Measurements from ENCODE around the gene MCAM. TPM values are rescaled to one million over a fixed set of nuclear protein-coding genes. Genes with fewer than 3 reads are reported as not detected.

MCAM gene
- total and polyA plus RNA-seq, 2 of the 8 experiments (the other 6 are each of a cell fraction or from before 2014, with no cell fraction given) = 22.4 to 32.2 TPM

GRCh38 chr11:119284344-119285157 lies 32.4 kb downstream of the MCAM start:
- H3K27ac ChIP-seq (ENCODE audit: low read depth, low read length) = no peak overlapping the region
- POLR2A ChIA-PET (ENCODE audit: partially characterized antibody) = interaction anchor here (0.6 to 1.5 kb wide), 6 partner anchors 16 to 201 kb away, joined by 3 to 5 read pairs (median 4); no protein-coding TSS in a partner anchor
- no peak for TF ChIP-seq TEAD4 (IDR thresholded peaks at IDR 0.05; ENCODE audit: low read depth, low read length)
- TF ChIP-seq BRCA1 (IDR thresholded peaks at IDR 0.05; ENCODE audit: low read depth, low read length) = no peak
- no peak for TF ChIP-seq CBX8 (IDR thresholded peaks at IDR 0.05; ENCODE audit: borderline replicate concordance, low read depth, low read length)
- TF ChIP-seq EZH2 (IDR thresholded peaks at IDR 0.05; ENCODE audit: low read depth, low read length, severe bottlenecking) = no peak
- no peak for TF ChIP-seq CREB1 (IDR thresholded peaks at IDR 0.05)
- TF ChIP-seq PHF8 (conservative IDR thresholded peaks at IDR 0.05; ENCODE audit: low read depth, low read length) = no peak
- TF ChIP-seq BCL11A (IDR thresholded peaks at IDR 0.05; ENCODE audit: low read depth in 2 of 2, low read length in 2 of 2) = no peak
- TF ChIP-seq, protein P1, sequence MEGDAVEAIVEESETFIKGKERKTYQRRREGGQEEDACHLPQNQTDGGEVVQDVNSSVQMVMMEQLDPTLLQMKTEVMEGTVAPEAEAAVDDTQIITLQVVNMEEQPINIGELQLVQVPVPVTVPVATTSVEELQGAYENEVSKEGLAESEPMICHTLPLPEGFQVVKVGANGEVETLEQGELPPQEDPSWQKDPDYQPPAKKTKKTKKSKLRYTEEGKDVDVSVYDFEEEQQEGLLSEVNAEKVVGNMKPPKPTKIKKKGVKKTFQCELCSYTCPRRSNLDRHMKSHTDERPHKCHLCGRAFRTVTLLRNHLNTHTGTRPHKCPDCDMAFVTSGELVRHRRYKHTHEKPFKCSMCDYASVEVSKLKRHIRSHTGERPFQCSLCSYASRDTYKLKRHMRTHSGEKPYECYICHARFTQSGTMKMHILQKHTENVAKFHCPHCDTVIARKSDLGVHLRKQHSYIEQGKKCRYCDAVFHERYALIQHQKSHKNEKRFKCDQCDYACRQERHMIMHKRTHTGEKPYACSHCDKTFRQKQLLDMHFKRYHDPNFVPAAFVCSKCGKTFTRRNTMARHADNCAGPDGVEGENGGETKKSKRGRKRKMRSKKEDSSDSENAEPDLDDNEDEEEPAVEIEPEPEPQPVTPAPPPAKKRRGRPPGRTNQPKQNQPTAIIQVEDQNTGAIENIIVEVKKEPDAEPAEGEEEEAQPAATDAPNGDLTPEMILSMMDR (IDR thresholded peaks at IDR 0.05; ENCODE audit: control extremely low read depth in 1 of 3, insufficient read depth in 1 of 3, low read depth in 1 of 3, low read length in 3 of 3) = peak in 2 of 3 experiments; percentile 38 to 44; a peak in 2 of 4 replicates
- TF ChIP-seq SIX5 (IDR thresholded peaks at IDR 0.05; ENCODE audit: low read depth, low read length) = no peak
- no peak for TF ChIP-seq BACH1 (IDR thresholded peaks at IDR 0.05; ENCODE audit: low read length)

More at GRCh38 chr11:119284344-119285157, 32.4 kb downstream of the MCAM start:
- Histone ChIP-seq H3K18ac (ENCODE audit: extremely low read depth, low read length) (no peak overlapping the region), H4K8ac (ENCODE audit: extremely low read depth, insufficient read depth, low read length) (no peak overlapping the region), H2BK15ac (ENCODE audit: low read length) (no peak overlapping the region), H3K79me2 (ENCODE audit: control insufficient read depth in 1 of 2, insufficient read depth in 2 of 2, low read length in 2 of 2) (no peaks in the 10 kb centered on the region), H3K79me1 (ENCODE audit: low read depth, low read length) (peaks cover 3% of the 10 kb centered on the region; the same call in 1 of the 2 replicates), H4K20me1 (replicated peaks in 1 of 2; ENCODE audit: control insufficient read depth in 1 of 2, insufficient read depth in 2 of 2, low read length in 2 of 2) (peaks cover 0 to 3% of the 10 kb centered on the region in 2 experiments), H2BK120ac (replicated peaks; ENCODE audit: low read depth, low read length) (no peak overlapping the region), H4K91ac (replicated peaks; ENCODE audit: insufficient read length, low read length) (no peak overlapping the region), H3K23ac (ENCODE audit: insufficient read length) (no peak overlapping the region), H2BK20ac (ENCODE audit: low read length) (no peak overlapping the region), H3K4me2 (ENCODE audit: insufficient read depth in 1 of 2, low read depth in 2 of 2, low read length in 2 of 2) (no peak overlapping the region), H3K27me3 (replicated peaks in 1 of 4; ENCODE audit: control insufficient read depth in 3 of 4, extremely low read depth in 1 of 4, insufficient read depth in 3 of 4, low read length in 3 of 4) (no peaks in the 10 kb centered on the region), H3K36me3 (ENCODE audit: control insufficient read depth in 2 of 4, insufficient read depth in 4 of 4, low read length in 3 of 4) (peaks cover 9 to 52% (median 26%) of the 10 kb centered on the region in 4 experiments), H4K5ac (ENCODE audit: insufficient read length, low read depth, low read length) (no peak overlapping the region), H3K23me2 (ENCODE audit: low read depth, low read length) (peaks cover 2% of the 10 kb centered on the region; the same call in 1 of the 2 replicates), H3K4me1 (replicated peaks in 1 of 4; ENCODE audit: control insufficient read depth in 3 of 4, insufficient read depth in 4 of 4, low read length in 3 of 4) (no peaks in the 10 kb centered on the region), H2BK12ac (ENCODE audit: low read depth, low read length) (no peak overlapping the region), H3K4me3 (ENCODE audit: extremely low read depth in 1 of 4, insufficient read depth in 2 of 4, low read depth in 3 of 4, low read length in 4 of 4) (no peak overlapping the region), H2BK5ac (ENCODE audit: low read depth, low read length) (no peak overlapping the region), H2AFZ (ENCODE audit: low read length) (no peak overlapping the region), H3K4ac (replicated peaks; ENCODE audit: insufficient read length, low read depth, low read length) (no peak overlapping the region), H3K56ac (replicated peaks; ENCODE audit: insufficient read length, low read depth, low read length) (no peak overlapping the region), H3K9me3 (ENCODE audit: insufficient read depth in 2 of 2, low read depth in 1 of 2, low read length in 1 of 2) (no peaks in the 10 kb centered on the region), H3K9ac (replicated peaks in 1 of 4; ENCODE audit: extremely low read depth in 1 of 4, low read depth in 3 of 4, low read length in 3 of 4) (no peak overlapping the region), H3K14ac (ENCODE audit: insufficient read length) (no peak overlapping the region), H2AK5ac (ENCODE audit: low read depth, low read length) (no peak overlapping the region)
- WGBS, 2 experiments (ENCODE audit: extremely low coverage in 1 of 2, insufficient coverage in 1 of 2, insufficient read length in 1 of 2, insufficient replicate concordance in 2 of 2, low coverage in 1 of 2, low lambda C conversion rate in 2 of 2, missing lambda C conversion rate in 1 of 2) = 87% methylated on average over 9 of the region's 9 CpGs; no CpG with 5 or more reads in 1 of the 2 experiments
- peak; percentile 81 for FAIRE-seq
- DNase-seq (ENCODE audit: low read depth in 1 of 2, low spot score in 2 of 2) = no peak
- CTCF ChIA-PET (ENCODE audit: partially characterized antibody) = interaction anchor here (0.6 to 2.8 kb wide), 21 partner anchors 9 to 151 kb away, joined by 3 to 12 read pairs (median 4); partner anchors contain the start of gene ABCG4
